Panc1 (cell line): ENCODE data around the gene MAD1L1.

ENCODE experiments used
- POLR2AphosphoS5 ChIP-seq: IDR thresholded peaks from 2 replicates; pipeline ENCODE4 v1.6.1; 2012; ENCODE audit warnings: mild to moderate bottlenecking, low read depth, low read length, moderate library complexity
- TF ChIP-seq, protein P1 (sequence below): fragments of 450-650 bp; IDR thresholded peaks from 2 replicates; pipeline ENCODE4 v1.5.1; 2017; ENCODE audit warnings: mild to moderate bottlenecking

DNA sequence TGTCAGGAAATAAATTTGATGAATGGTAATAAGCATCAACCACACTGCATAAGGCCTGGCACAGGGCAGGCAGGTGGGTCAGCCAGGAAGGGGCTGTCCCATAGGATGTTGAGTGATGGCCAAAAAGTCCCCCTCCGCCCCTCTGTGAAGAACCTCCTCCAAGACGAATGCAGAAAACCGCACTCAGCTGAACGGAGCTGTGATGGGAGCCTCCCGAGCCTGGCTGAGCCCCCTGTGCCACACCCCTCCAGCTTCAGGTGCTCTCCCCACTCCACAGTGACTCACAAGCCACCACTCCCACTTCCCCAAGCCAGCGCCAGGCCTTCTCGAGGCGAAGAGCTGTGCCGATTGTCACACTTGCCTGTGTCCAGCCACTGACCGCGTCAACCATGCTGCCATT, 184.2 kb downstream of the MAD1L1 start:
- TF ChIP-seq POLR2AphosphoS5: no peak
- TF ChIP-seq, protein P1, sequence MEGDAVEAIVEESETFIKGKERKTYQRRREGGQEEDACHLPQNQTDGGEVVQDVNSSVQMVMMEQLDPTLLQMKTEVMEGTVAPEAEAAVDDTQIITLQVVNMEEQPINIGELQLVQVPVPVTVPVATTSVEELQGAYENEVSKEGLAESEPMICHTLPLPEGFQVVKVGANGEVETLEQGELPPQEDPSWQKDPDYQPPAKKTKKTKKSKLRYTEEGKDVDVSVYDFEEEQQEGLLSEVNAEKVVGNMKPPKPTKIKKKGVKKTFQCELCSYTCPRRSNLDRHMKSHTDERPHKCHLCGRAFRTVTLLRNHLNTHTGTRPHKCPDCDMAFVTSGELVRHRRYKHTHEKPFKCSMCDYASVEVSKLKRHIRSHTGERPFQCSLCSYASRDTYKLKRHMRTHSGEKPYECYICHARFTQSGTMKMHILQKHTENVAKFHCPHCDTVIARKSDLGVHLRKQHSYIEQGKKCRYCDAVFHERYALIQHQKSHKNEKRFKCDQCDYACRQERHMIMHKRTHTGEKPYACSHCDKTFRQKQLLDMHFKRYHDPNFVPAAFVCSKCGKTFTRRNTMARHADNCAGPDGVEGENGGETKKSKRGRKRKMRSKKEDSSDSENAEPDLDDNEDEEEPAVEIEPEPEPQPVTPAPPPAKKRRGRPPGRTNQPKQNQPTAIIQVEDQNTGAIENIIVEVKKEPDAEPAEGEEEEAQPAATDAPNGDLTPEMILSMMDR: no peak
